Measurements from ENCODE around the gene COL23A1. TPM values are rescaled to one million over a fixed set of nuclear protein-coding genes. Genes with fewer than 3 reads are reported as not detected.
A peak's percentile ranks its signal among the peaks of the same experiment; 100 is the strongest.

COL23A1 gene
- total and polyA plus RNA-seq, 2 of the 8 experiments (the other 6 are each of a cell fraction or from before 2014, with no cell fraction given) = 3.1 to 4.7 TPM

GRCh38 chr5:178232124-178232919 lies 357.9 kb downstream of the COL23A1 start, which contains the start of gene PHYKPL:
PHYKPL (minus strand) TSS chr5:178232802; CDS start chr5:178232550, 252 bp downstream.
- Histone ChIP-seq H4K91ac (replicated peaks; ENCODE audit: insufficient read length, low read length) (peak within 1 kb of the TSS; percentile 30), H2BK15ac (ENCODE audit: low read length) (0 out of 2 replicates have a peak within 1 kb of the TSS, but pooled peaks have one; percentile 46), H3K79me2 (ENCODE audit: control insufficient read depth in 1 of 2, insufficient read depth in 2 of 2, low read length in 2 of 2) (peaks cover 0 to 13% of the 10 kb centered on the region in 2 experiments; a peak in 2 of 4 replicates), H3K27me3 (replicated peaks in 1 of 4; ENCODE audit: control insufficient read depth in 3 of 4, extremely low read depth in 1 of 4, insufficient read depth in 3 of 4, low read length in 3 of 4) (no peaks in the 10 kb centered on the region), H3K18ac (ENCODE audit: extremely low read depth, low read length) (peak within 1 kb of the TSS; percentile 53; the same call in 1 of the 2 replicates), H3K27ac (ENCODE audit: low read depth, low read length) (peak within 1 kb of the TSS; percentile 31; the same call in 1 of the 2 replicates), H3K14ac (ENCODE audit: insufficient read length) (no peak within 1 kb of the TSS), H3K4me3 (ENCODE audit: extremely low read depth in 1 of 4, insufficient read depth in 2 of 4, low read depth in 3 of 4, low read length in 4 of 4) (peak within 1 kb of the TSS; percentile 52 to 72 (median 64)), H3K9ac (replicated peaks in 1 of 4; ENCODE audit: extremely low read depth in 1 of 4, low read depth in 3 of 4, low read length in 3 of 4) (peak within 1 kb of the TSS; percentile 36 to 74 (median 72); a peak in 6 of 7 replicates), H3K23me2 (ENCODE audit: low read depth, low read length) (peaks cover 3% of the 10 kb centered on the region; the same call in 1 of the 2 replicates), H3K56ac (replicated peaks; ENCODE audit: insufficient read length, low read depth, low read length) (peak within 1 kb of the TSS; percentile 32), H2BK12ac (ENCODE audit: low read depth, low read length) (no peak within 1 kb of the TSS), H3K4me1 (replicated peaks in 1 of 4; ENCODE audit: control insufficient read depth in 3 of 4, insufficient read depth in 4 of 4, low read length in 3 of 4) (peaks cover 0 to 17% (median 10%) of the 10 kb centered on the region in 4 experiments; a peak in 6 of 7 replicates), H2BK120ac (replicated peaks; ENCODE audit: low read depth, low read length) (no peak within 1 kb of the TSS), H3K23ac (ENCODE audit: insufficient read length) (no peak within 1 kb of the TSS), H2AK5ac (ENCODE audit: low read depth, low read length) (no peak within 1 kb of the TSS), H2BK20ac (ENCODE audit: low read length) (no peak within 1 kb of the TSS), H3K4me2 (ENCODE audit: insufficient read depth in 1 of 2, low read depth in 2 of 2, low read length in 2 of 2) (peak within 1 kb of the TSS; percentile 72 to 94), H2AFZ (ENCODE audit: low read length) (0 out of 2 replicates have a peak within 1 kb of the TSS, but pooled peaks have one; percentile 25), H4K5ac (ENCODE audit: insufficient read length, low read depth, low read length) (peak within 1 kb of the TSS; percentile 31), H2BK5ac (ENCODE audit: low read depth, low read length) (peak within 1 kb of the TSS; percentile 49; the same call in 1 of the 2 replicates), H3K36me3 (ENCODE audit: control insufficient read depth in 2 of 4, insufficient read depth in 4 of 4, low read length in 3 of 4) (peaks cover 7 to 35% (median 16%) of the 10 kb centered on the region in 4 experiments; a peak in 6 of 8 replicates), H4K8ac (ENCODE audit: extremely low read depth, insufficient read depth, low read length) (peak within 1 kb of the TSS; percentile 88), H4K20me1 (replicated peaks in 1 of 2; ENCODE audit: control insufficient read depth in 1 of 2, insufficient read depth in 2 of 2, low read length in 2 of 2) (peaks cover 0 to 5% of the 10 kb centered on the region in 2 experiments), H3K4ac (replicated peaks; ENCODE audit: insufficient read length, low read depth, low read length) (peak within 1 kb of the TSS; percentile 42), H3K79me1 (ENCODE audit: low read depth, low read length) (peaks cover 11% of the 10 kb centered on the region), H3K9me3 (ENCODE audit: insufficient read depth in 2 of 2, low read depth in 1 of 2, low read length in 1 of 2) (no peaks in the 10 kb centered on the region)
- FAIRE-seq (no peak), DNase-seq (ENCODE audit: low read depth in 1 of 2, low spot score in 2 of 2) (peak in 1 of 2 experiments; percentile 83)
- CTCF ChIA-PET (ENCODE audit: partially characterized antibody) = interaction anchor here (1.0 to 2.2 kb wide), 5 partner anchors 9 to 51 kb away, joined by 3 to 8 read pairs (median 5); no protein-coding TSS in a partner anchor
- 2% methylated on average over 49 of the region's 102 CpGs; no CpG with 5 or more reads in 1 of the 2 experiments for WGBS, 2 experiments (ENCODE audit: extremely low coverage in 1 of 2, insufficient coverage in 1 of 2, insufficient read length in 1 of 2, insufficient replicate concordance in 2 of 2, low coverage in 1 of 2, low lambda C conversion rate in 2 of 2, missing lambda C conversion rate in 1 of 2)
- POLR2A ChIA-PET (ENCODE audit: partially characterized antibody) = interaction anchor here (0.6 to 21.6 kb wide), 17 partner anchors 8 to 499 kb away, joined by 3 to 507 read pairs (median 4); partner anchors contain the start of genes HNRNPAB, NHP2 and ZNF354A
- TF ChIP-seq ATF3 (IDR thresholded peaks at IDR 0.05; ENCODE audit: insufficient read depth, low read depth, low read length) = no peak
- TF ChIP-seq ASH2L (IDR thresholded peaks at IDR 0.05; ENCODE audit: low read length) = peak; percentile 69
- no peak for TF ChIP-seq ATF2 (IDR thresholded peaks at IDR 0.05; ENCODE audit: low read length)
- no peak for TF ChIP-seq JUND (IDR thresholded peaks at IDR 0.05; ENCODE audit: low read length)
- TF ChIP-seq CTCF (IDR thresholded peaks at IDR 0.05; ENCODE audit: control extremely low read depth in 1 of 3, insufficient read depth in 1 of 3, low read depth in 1 of 3, low read length in 3 of 3) = peak in 2 of 3 experiments; percentile 11 to 17; a peak in 1 of 4 replicates

All from H1 (cell line).